ENCODE data around the gene MYH9.
"Not testable (repeated sequence)": the region's sequence is repeated elsewhere in the genome, so short reads cannot be mapped to it uniquely, and the experiment has no call there.

MYH9 gene

DNA sequence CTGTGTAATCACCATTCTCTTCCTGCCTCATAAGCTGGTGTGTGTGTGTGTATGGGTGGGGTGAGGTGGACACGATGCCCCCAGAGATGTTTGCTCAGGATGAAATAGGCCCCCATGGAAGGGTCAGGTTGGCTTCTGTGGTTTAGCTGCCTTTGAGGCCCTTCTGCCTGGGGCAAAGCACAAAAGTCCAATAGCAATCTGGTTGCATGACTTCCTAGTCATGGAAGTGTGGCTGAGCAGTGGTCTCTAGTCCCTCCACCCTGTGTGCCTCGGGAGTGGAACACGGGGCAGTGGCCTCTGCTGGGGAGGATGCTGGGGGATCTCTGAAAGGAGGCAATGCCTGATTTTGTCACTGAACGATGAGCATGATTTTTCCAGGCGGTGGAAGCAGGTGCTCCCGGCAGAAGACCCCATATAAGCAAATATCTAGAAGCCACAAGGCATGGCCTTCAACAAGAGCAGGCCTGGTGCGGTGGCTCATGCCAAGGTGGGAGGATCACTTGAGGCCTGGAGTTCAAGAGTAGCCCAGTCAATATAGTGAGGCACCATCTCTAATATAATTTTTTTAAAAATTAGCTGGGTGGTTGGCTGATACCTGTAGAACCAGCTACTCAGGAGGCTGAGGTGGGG, 135.7 kb downstream of the MYH9 start:
- not testable (repeated sequence) for H3K9me3 ChIP-seq (ENCODE audit: control insufficient read depth in 1 of 2, low read length in 2 of 2); H3K4me3 ChIP-seq (ENCODE audit: low read depth in 1 of 2, low read length in 2 of 2); H3K27me3 ChIP-seq (ENCODE audit: control insufficient read depth in 1 of 2, insufficient read depth in 2 of 2, low read length in 2 of 2); H3K27ac ChIP-seq (ENCODE audit: low read depth, low read length); H3K36me3 ChIP-seq (ENCODE audit: control insufficient read depth in 1 of 2, insufficient read depth in 2 of 2, low read length in 2 of 2); H3K9ac ChIP-seq (ENCODE audit: low read depth in 1 of 2, low read length in 2 of 2)
- peaks cover 20 to 23% of the 10 kb centered on the region in 2 donors for H3K4me1 ChIP-seq (ENCODE audit: control insufficient read depth in 1 of 2, insufficient read depth in 2 of 2, low read length in 2 of 2)

- H3K27ac ChIP-seq (ENCODE audit: low read depth, low read length); H3K36me3 ChIP-seq (ENCODE audit: control insufficient read depth in 1 of 2, insufficient read depth in 2 of 2, low read length in 2 of 2); H3K4me3 ChIP-seq (ENCODE audit: low read depth in 1 of 2, low read length in 2 of 2); H3K9ac ChIP-seq (ENCODE audit: low read depth in 1 of 2, low read length in 2 of 2); H3K27me3 ChIP-seq (ENCODE audit: control insufficient read depth in 1 of 2, insufficient read depth in 2 of 2, low read length in 2 of 2); H3K9me3 ChIP-seq (ENCODE audit: control insufficient read depth in 1 of 2, low read length in 2 of 2): not testable (repeated sequence)
- peaks cover 20 to 23% of the 10 kb centered on the region in 2 donors for H3K4me1 ChIP-seq (ENCODE audit: control insufficient read depth in 1 of 2, insufficient read depth in 2 of 2, low read length in 2 of 2)
Observed at GRCh38 chr22:36250292-36250960, 137.3 kb downstream of the MYH9 start.

DNA sequence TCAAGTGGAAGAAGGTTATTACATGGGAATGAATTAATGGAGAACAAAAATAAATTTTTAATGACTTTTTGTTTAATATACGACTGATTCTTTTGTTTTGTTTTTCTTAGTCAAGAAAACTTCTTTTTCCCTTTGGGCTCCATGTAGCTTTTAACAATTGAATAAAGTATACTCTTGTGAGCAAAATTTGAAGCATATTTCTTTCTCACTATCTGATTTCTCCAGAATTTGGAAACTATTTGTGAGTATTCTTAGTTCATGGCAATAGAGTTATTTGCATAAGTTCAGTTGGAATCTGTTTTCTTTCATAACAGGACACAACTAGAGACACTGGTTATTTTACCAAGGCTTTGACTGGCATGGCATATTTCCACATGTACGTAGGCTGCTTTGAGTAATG, 138.6 kb downstream of the MYH9 start:
- no peak overlapping the region for H3K4me3 ChIP-seq (ENCODE audit: low read depth in 1 of 2, low read length in 2 of 2)
- no peaks in the 10 kb centered on the region for H3K36me3 ChIP-seq (ENCODE audit: control insufficient read depth in 1 of 2, insufficient read depth in 2 of 2, low read length in 2 of 2)
- no peak overlapping the region for H3K27ac ChIP-seq (ENCODE audit: low read depth, low read length)
- peaks cover 13% of the 10 kb centered on the region in 2 donors for H3K4me1 ChIP-seq (ENCODE audit: control insufficient read depth in 1 of 2, insufficient read depth in 2 of 2, low read length in 2 of 2)
- no peaks in the 10 kb centered on the region for H3K27me3 ChIP-seq (ENCODE audit: control insufficient read depth in 1 of 2, insufficient read depth in 2 of 2, low read length in 2 of 2)
- H3K9me3 ChIP-seq (ENCODE audit: control insufficient read depth in 1 of 2, low read length in 2 of 2), result no peaks in the 10 kb centered on the region
- no peak overlapping the region for H3K9ac ChIP-seq (ENCODE audit: low read depth in 1 of 2, low read length in 2 of 2)

GRCh38 chr22:36247955-36248354, 139.8 kb downstream of the MYH9 start:
- Histone ChIP-seq H3K9me3 (ENCODE audit: control insufficient read depth in 1 of 2, low read length in 2 of 2) (no peaks in the 10 kb centered on the region), H3K36me3 (ENCODE audit: control insufficient read depth in 1 of 2, insufficient read depth in 2 of 2, low read length in 2 of 2) (no peaks in the 10 kb centered on the region), H3K27me3 (ENCODE audit: control insufficient read depth in 1 of 2, insufficient read depth in 2 of 2, low read length in 2 of 2) (no peaks in the 10 kb centered on the region), H3K4me3 (ENCODE audit: low read depth in 1 of 2, low read length in 2 of 2) (no peak overlapping the region), H3K9ac (ENCODE audit: low read depth in 1 of 2, low read length in 2 of 2) (no peak overlapping the region), H3K27ac (ENCODE audit: low read depth, low read length) (no peak overlapping the region), H3K4me1 (ENCODE audit: control insufficient read depth in 1 of 2, insufficient read depth in 2 of 2, low read length in 2 of 2) (peaks cover 3 to 4% of the 10 kb centered on the region in 2 donors)

GRCh38 chr22:36246718-36247117, 141.0 kb downstream of the MYH9 start:
- H3K9ac ChIP-seq (ENCODE audit: low read depth in 1 of 2, low read length in 2 of 2), result no peak overlapping the region
- H3K36me3 ChIP-seq (ENCODE audit: control insufficient read depth in 1 of 2, insufficient read depth in 2 of 2, low read length in 2 of 2), result no peaks in the 10 kb centered on the region
- no peaks in the 10 kb centered on the region for H3K4me1 ChIP-seq (ENCODE audit: control insufficient read depth in 1 of 2, insufficient read depth in 2 of 2, low read length in 2 of 2)
- H3K4me3 ChIP-seq (ENCODE audit: low read depth in 1 of 2, low read length in 2 of 2), result no peak overlapping the region
- H3K9me3 ChIP-seq (ENCODE audit: control insufficient read depth in 1 of 2, low read length in 2 of 2), result no peaks in the 10 kb centered on the region
- H3K27me3 ChIP-seq (ENCODE audit: control insufficient read depth in 1 of 2, insufficient read depth in 2 of 2, low read length in 2 of 2), result no peaks in the 10 kb centered on the region
- no peak overlapping the region for H3K27ac ChIP-seq (ENCODE audit: low read depth, low read length)

DNA sequence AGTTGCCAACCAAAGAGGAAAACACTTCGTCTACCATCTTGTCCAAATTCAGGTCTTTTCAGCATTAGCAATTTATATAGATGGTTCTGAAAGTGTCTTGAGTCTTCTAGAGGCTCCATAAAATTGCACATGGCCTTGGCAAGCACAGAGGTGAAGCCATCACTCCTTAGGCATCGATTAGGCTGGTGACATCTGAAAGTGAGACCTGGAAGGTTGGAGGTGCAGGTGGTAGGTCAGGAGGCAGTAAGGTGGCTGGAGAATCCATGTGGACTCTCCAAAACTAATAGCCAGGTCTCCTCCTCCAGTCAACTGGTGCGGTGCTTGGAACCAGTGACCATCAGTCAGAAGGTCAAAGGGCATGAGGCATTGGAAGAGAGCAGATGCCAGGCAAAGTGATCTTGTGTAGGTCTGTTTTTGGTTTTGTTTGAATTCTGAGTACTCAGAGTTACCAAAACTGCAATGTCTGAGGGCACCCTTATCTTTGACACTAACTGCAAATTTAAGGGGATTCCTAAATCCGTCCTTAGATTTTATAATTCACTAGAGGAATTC, 141.9 kb downstream of the MYH9 start:
- H3K27ac ChIP-seq (ENCODE audit: low read depth, low read length), result no peak overlapping the region

DNA sequence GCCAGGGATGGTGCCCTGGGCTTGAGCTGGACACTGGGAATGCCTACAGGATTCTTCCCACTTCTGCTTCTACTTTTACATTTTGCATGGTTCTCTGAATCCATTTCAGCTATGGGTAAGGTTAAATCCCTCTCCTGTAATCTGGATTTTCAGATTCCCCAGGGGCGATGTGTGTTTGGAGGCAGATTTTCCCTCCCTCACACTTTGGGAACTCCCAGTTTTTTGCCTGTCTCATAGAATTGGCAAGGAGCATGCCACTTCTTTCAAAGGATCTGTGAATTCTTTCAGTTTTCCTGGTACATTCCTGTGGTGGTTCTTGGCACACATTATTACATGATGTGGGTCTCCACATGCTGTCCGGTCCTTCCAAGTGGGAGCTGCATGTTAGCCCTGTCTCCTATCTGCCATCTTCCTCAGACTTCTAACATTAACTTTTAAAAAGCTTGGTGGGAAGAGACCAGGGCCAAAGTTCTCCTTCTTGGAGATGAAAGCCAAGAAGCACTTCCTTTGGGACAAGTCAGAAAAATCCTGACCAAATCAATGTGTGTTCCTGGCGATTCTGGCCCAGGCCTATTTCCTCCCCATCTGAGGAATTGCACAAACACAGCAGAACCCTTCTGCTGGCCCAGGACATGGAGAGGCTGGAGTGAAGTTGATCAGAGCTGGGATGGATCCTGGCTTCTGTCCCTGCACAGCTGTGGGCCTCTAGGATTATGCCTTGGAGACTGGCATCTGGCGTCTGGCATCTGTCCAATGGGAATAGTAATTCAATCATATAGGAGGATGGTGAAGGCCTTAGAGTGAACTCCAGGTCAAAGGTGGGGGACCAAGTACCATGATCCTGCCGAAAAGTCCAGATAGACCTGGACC, 143.0 kb downstream of the MYH9 start:
- H3K4me1 ChIP-seq (ENCODE audit: control insufficient read depth in 1 of 2, insufficient read depth in 2 of 2, low read length in 2 of 2), result peaks cover 2% of the 10 kb centered on the region in 2 donors
- H3K27me3 ChIP-seq (ENCODE audit: control insufficient read depth in 1 of 2, insufficient read depth in 2 of 2, low read length in 2 of 2), result no peaks in the 10 kb centered on the region
- H3K36me3 ChIP-seq (ENCODE audit: control insufficient read depth in 1 of 2, insufficient read depth in 2 of 2, low read length in 2 of 2), result no peaks in the 10 kb centered on the region
- H3K4me3 ChIP-seq (ENCODE audit: low read depth in 1 of 2, low read length in 2 of 2), result no peak overlapping the region
- no peaks in the 10 kb centered on the region for H3K9me3 ChIP-seq (ENCODE audit: control insufficient read depth in 1 of 2, low read length in 2 of 2)
- H3K27ac ChIP-seq (ENCODE audit: low read depth, low read length), result no peak overlapping the region
- no peak overlapping the region for H3K9ac ChIP-seq (ENCODE audit: low read depth in 1 of 2, low read length in 2 of 2)

More for the DNA sequence above, 141.9 kb downstream of the MYH9 start:
- H3K9ac ChIP-seq (ENCODE audit: low read depth in 1 of 2, low read length in 2 of 2), result no peak overlapping the region
- no peaks in the 10 kb centered on the region for H3K36me3 ChIP-seq (ENCODE audit: control insufficient read depth in 1 of 2, insufficient read depth in 2 of 2, low read length in 2 of 2)
- H3K9me3 ChIP-seq (ENCODE audit: control insufficient read depth in 1 of 2, low read length in 2 of 2), result no peaks in the 10 kb centered on the region
- no peaks in the 10 kb centered on the region for H3K4me1 ChIP-seq (ENCODE audit: control insufficient read depth in 1 of 2, insufficient read depth in 2 of 2, low read length in 2 of 2)
- H3K4me3 ChIP-seq (ENCODE audit: low read depth in 1 of 2, low read length in 2 of 2), result no peak overlapping the region
- no peaks in the 10 kb centered on the region for H3K27me3 ChIP-seq (ENCODE audit: control insufficient read depth in 1 of 2, insufficient read depth in 2 of 2, low read length in 2 of 2)

DNA sequence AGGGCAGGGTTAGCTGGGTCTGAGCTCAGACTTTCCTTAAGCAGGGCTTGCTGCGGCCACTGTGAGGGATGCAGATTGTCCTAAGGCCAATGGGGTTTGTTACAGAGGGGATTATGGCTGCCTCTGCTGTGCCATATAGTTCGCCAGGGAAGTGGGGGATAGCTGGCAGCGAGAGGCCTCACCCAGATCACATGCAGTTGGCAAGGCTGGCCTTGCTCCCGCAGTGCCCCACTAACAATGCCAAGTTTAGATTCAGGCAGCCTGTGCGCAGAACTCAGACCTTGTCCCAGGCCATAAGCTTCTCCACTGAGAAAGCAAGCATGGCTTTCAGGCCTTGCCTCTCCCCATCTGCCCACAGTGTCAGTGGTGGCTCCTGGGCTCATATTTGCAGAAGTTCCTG, 143.8 kb downstream of the MYH9 start:
- H3K36me3 ChIP-seq (ENCODE audit: control insufficient read depth in 1 of 2, insufficient read depth in 2 of 2, low read length in 2 of 2), result no peaks in the 10 kb centered on the region
- no peak overlapping the region for H3K4me3 ChIP-seq (ENCODE audit: low read depth in 1 of 2, low read length in 2 of 2)
- no peak overlapping the region for H3K9ac ChIP-seq (ENCODE audit: low read depth in 1 of 2, low read length in 2 of 2)
- H3K27me3 ChIP-seq (ENCODE audit: control insufficient read depth in 1 of 2, insufficient read depth in 2 of 2, low read length in 2 of 2), result no peaks in the 10 kb centered on the region
- peaks cover 5% of the 10 kb centered on the region in 2 donors for H3K4me1 ChIP-seq (ENCODE audit: control insufficient read depth in 1 of 2, insufficient read depth in 2 of 2, low read length in 2 of 2)
- no peak overlapping the region for H3K27ac ChIP-seq (ENCODE audit: low read depth, low read length)
- no peaks in the 10 kb centered on the region for H3K9me3 ChIP-seq (ENCODE audit: control insufficient read depth in 1 of 2, low read length in 2 of 2)

- H3K36me3 ChIP-seq (ENCODE audit: control insufficient read depth in 1 of 2, insufficient read depth in 2 of 2, low read length in 2 of 2), result peaks cover 0 to 6% of the 10 kb centered on the region in 2 donors
- H3K27me3 ChIP-seq (ENCODE audit: control insufficient read depth in 1 of 2, insufficient read depth in 2 of 2, low read length in 2 of 2), result no peaks in the 10 kb centered on the region
- H3K27ac ChIP-seq (ENCODE audit: low read depth, low read length), result peak within 1 kb of the TSS; percentile 74
- peaks cover 30 to 31% of the 10 kb centered on the region in 2 donors for H3K4me1 ChIP-seq (ENCODE audit: control insufficient read depth in 1 of 2, insufficient read depth in 2 of 2, low read length in 2 of 2)
- H3K9ac ChIP-seq (ENCODE audit: low read depth in 1 of 2, low read length in 2 of 2), result peak within 1 kb of the TSS; percentile 85 to 87
- no peaks in the 10 kb centered on the region for H3K9me3 ChIP-seq (ENCODE audit: control insufficient read depth in 1 of 2, low read length in 2 of 2)
- H3K4me3 ChIP-seq (ENCODE audit: low read depth in 1 of 2, low read length in 2 of 2), result peak within 1 kb of the TSS; percentile 79 to 95
Observed at GRCh38 chr22:36239401-36240171, 148.2 kb downstream of the MYH9 start, which contains the start of gene APOL2. APOL2 (minus strand) TSS chr22:36239527; CDS start chr22:36233162, 6,365 bp downstream.

Measured in duodenal mucosa (tissue), 2 donors.